EL (cell line): ENCODE data around the gene KIAA2012.
A peak's percentile ranks its signal among the peaks of the same experiment; 100 is the strongest.

Experiments used
- DNase-seq: peaks from one replicate; pipeline ENCODE4 v3.0.0-alpha.2; 2016

Gene KIAA2012

GRCh38 chr2:202154613-202155012 lies 81.6 kb downstream of the KIAA2012 start:
- no peak for DNase-seq

GRCh38 chr2:202157211-202157990 lies 84.3 kb downstream of the KIAA2012 start:
- DNase-seq = no peak

- DNase-seq = no peak
Observed at GRCh38 chr2:202158796-202159195, 85.7 kb downstream of the KIAA2012 start.

- no peak for DNase-seq
Observed at GRCh38 chr2:202161151-202161835, 88.2 kb downstream of the KIAA2012 start.

- no peak for DNase-seq
Observed at GRCh38 chr2:202164411-202164810, 91.4 kb downstream of the KIAA2012 start.

GRCh38 chr2:202165208-202165607 lies 92.2 kb downstream of the KIAA2012 start:
- no peak for DNase-seq

GRCh38 chr2:202165945-202166344 lies 92.9 kb downstream of the KIAA2012 start:
- no peak for DNase-seq

GRCh38 chr2:202169131-202169530 lies 96.1 kb downstream of the KIAA2012 start:
- no peak for DNase-seq

GRCh38 chr2:202169832-202170424 lies 96.9 kb downstream of the KIAA2012 start:
- no peak for DNase-seq

GRCh38 chr2:202171241-202171825 lies 98.3 kb downstream of the KIAA2012 start:
- DNase-seq = no peak

- DNase-seq = no peak
Observed at GRCh38 chr2:202172439-202173211, 99.6 kb downstream of the KIAA2012 start.

GRCh38 chr2:202178346-202178958 lies 105.4 kb downstream of the KIAA2012 start:
- peak; percentile 74 for DNase-seq

- no peak for DNase-seq
Observed at GRCh38 chr2:202184557-202184956, 111.5 kb downstream of the KIAA2012 start.

- no peak for DNase-seq
Observed at GRCh38 chr2:202185156-202185555, 112.1 kb downstream of the KIAA2012 start.

GRCh38 chr2:202186641-202187202 lies 113.7 kb downstream of the KIAA2012 start:
- no peak for DNase-seq

- no peak for DNase-seq
Observed at GRCh38 chr2:202187570-202187969, 114.5 kb downstream of the KIAA2012 start.

- no peak for DNase-seq
Observed at GRCh38 chr2:202193305-202193704, 120.2 kb downstream of the KIAA2012 start.

GRCh38 chr2:202193881-202194353 lies 120.9 kb downstream of the KIAA2012 start:
- DNase-seq = no peak

GRCh38 chr2:202194418-202194817 lies 121.4 kb downstream of the KIAA2012 start:
- no peak for DNase-seq

- DNase-seq = no peak
Observed at GRCh38 chr2:202196727-202197126, 123.7 kb downstream of the KIAA2012 start.

- no peak for DNase-seq
Observed at GRCh38 chr2:202201220-202202160, 128.4 kb downstream of the KIAA2012 start.
